ENCODE data around the gene CD34. TPM values are rescaled to one million over a fixed set of nuclear protein-coding genes. Genes with fewer than 3 reads are reported as not detected.

Gene CD34
- polyA plus RNA-seq, 1 donor from 2014 or later, result not detected

DNA sequence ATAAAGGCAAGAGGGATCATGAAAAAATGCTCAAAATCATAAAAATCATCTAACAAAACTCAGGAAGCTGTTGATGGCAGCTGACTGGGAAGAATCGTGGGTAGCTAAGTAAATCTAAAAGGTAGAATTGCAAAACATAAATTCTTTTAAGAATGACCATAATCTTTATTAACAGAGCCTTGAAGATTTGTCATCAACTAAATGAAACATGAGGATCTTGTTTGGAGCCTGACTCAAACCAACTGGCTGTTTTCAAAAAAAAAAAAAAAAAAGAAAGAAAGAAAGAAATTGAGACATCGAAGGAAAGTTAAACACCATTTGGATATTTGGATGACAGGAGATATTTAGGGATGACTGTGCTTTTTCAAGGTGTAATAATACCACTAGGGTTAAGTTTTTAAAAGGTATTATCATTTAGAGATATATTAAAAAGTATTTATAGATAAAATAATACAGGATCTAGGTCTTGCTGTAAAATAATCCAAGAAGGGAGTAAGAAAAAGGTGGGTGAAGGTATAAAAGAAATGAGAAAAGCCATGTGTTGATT, 48.6 kb downstream of the CD34 start:
- Histone ChIP-seq H3K79me2 (replicated peaks; ENCODE audit: insufficient read depth, low read length) (peaks cover 2% of the 10 kb centered on the region), H3K27ac (ENCODE audit: low read length) (no peak overlapping the region), H3K9me2 (ENCODE audit: insufficient read depth, low read length) (no peaks in the 10 kb centered on the region), H3K4me3 (ENCODE audit: low read length) (no peak overlapping the region), H3F3A (ENCODE audit: insufficient read depth, low read length, poor library complexity, severe bottlenecking) (no peaks in the 10 kb centered on the region), H3K27me3 (ENCODE audit: insufficient read depth, low read depth, low read length) (no peaks in the 10 kb centered on the region), H3K36me3 (ENCODE audit: insufficient read depth, low read length) (no peaks in the 10 kb centered on the region), H3K4me2 (ENCODE audit: low read length) (no peak overlapping the region), H3K9me3 (ENCODE audit: low read length) (no peaks in the 10 kb centered on the region), H2AFZ (ENCODE audit: low read depth, low read length) (no peak overlapping the region), H4K20me1 (ENCODE audit: insufficient read depth) (no peaks in the 10 kb centered on the region), H3K9ac (ENCODE audit: low read length) (no peak overlapping the region)
- TF ChIP-seq TAF1 (IDR thresholded peaks at IDR 0.05; ENCODE audit: low read depth) (no peak), SMC3 (conservative IDR thresholded peaks at IDR 0.05; ENCODE audit: poor library complexity) (no peak), RAD21 (conservative IDR thresholded peaks at IDR 0.05) (no peak), POLR2AphosphoS5 (IDR thresholded peaks at IDR 0.05) (no peak), EZH2 (IDR thresholded peaks at IDR 0.05; ENCODE audit: borderline replicate concordance, insufficient read depth, low read length, poor library complexity, severe bottlenecking) (no peak), MXI1 (conservative IDR thresholded peaks at IDR 0.05; ENCODE audit: poor library complexity, severe bottlenecking) (no peak), EP300 (conservative IDR thresholded peaks at IDR 0.05; ENCODE audit: poor library complexity, severe bottlenecking) (no peak)
- TF ChIP-seq, protein P1, sequence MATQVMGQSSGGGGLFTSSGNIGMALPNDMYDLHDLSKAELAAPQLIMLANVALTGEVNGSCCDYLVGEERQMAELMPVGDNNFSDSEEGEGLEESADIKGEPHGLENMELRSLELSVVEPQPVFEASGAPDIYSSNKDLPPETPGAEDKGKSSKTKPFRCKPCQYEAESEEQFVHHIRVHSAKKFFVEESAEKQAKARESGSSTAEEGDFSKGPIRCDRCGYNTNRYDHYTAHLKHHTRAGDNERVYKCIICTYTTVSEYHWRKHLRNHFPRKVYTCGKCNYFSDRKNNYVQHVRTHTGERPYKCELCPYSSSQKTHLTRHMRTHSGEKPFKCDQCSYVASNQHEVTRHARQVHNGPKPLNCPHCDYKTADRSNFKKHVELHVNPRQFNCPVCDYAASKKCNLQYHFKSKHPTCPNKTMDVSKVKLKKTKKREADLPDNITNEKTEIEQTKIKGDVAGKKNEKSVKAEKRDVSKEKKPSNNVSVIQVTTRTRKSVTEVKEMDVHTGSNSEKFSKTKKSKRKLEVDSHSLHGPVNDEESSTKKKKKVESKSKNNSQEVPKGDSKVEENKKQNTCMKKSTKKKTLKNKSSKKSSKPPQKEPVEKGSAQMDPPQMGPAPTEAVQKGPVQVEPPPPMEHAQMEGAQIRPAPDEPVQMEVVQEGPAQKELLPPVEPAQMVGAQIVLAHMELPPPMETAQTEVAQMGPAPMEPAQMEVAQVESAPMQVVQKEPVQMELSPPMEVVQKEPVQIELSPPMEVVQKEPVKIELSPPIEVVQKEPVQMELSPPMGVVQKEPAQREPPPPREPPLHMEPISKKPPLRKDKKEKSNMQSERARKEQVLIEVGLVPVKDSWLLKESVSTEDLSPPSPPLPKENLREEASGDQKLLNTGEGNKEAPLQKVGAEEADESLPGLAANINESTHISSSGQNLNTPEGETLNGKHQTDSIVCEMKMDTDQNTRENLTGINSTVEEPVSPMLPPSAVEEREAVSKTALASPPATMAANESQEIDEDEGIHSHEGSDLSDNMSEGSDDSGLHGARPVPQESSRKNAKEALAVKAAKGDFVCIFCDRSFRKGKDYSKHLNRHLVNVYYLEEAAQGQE (IDR thresholded peaks at IDR 0.05; ENCODE audit: borderline replicate concordance), result no peak
- TF ChIP-seq, protein P2, sequence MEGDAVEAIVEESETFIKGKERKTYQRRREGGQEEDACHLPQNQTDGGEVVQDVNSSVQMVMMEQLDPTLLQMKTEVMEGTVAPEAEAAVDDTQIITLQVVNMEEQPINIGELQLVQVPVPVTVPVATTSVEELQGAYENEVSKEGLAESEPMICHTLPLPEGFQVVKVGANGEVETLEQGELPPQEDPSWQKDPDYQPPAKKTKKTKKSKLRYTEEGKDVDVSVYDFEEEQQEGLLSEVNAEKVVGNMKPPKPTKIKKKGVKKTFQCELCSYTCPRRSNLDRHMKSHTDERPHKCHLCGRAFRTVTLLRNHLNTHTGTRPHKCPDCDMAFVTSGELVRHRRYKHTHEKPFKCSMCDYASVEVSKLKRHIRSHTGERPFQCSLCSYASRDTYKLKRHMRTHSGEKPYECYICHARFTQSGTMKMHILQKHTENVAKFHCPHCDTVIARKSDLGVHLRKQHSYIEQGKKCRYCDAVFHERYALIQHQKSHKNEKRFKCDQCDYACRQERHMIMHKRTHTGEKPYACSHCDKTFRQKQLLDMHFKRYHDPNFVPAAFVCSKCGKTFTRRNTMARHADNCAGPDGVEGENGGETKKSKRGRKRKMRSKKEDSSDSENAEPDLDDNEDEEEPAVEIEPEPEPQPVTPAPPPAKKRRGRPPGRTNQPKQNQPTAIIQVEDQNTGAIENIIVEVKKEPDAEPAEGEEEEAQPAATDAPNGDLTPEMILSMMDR (IDR thresholded peaks at IDR 0.05; ENCODE audit: poor library complexity, severe bottlenecking), result no peak

DNA sequence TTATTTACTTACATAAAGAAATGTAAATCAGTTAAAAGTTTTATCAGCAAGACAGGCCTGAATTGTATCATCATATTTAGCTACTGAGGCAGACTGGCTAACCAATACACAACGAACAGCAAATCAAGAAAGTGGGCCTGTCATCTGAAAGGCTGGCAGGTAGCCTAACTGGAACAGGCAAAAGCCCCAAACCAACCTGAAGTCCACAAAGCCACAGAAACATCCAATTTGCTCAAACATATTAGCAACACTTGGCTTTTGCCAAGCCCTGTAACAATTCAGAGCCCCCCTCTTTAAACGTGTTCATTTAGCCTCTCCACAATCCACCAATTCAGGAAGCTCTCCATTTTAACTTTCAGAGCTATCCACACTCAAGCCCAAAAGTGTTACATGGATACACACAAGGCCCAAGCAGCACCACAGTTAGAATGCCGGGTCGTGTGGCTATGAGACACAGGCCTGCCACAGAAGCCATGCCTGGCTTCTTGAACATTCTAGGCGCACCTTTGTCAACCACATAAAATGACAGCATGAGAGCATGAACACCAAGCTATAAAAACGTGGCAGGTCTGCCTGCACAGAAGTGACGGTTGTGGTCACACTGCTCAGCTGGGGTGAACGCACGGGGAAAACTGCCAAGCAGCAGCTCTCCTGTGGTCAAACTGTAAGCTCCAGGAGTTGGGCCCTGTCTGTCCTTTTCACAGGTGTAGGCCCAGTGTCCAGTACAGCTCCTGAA, 49.3 kb downstream of the CD34 start:
- H3F3A ChIP-seq (ENCODE audit: insufficient read depth, low read length, poor library complexity, severe bottlenecking), result no peaks in the 10 kb centered on the region
- no peaks in the 10 kb centered on the region for H3K27me3 ChIP-seq (ENCODE audit: insufficient read depth, low read depth, low read length)
- TF ChIP-seq EZH2 (IDR thresholded peaks at IDR 0.05; ENCODE audit: borderline replicate concordance, insufficient read depth, low read length, poor library complexity, severe bottlenecking), result no peak
- TF ChIP-seq POLR2AphosphoS5 (IDR thresholded peaks at IDR 0.05), result no peak
- no peak for TF ChIP-seq EP300 (conservative IDR thresholded peaks at IDR 0.05; ENCODE audit: poor library complexity, severe bottlenecking)
- TF ChIP-seq, protein P2 (IDR thresholded peaks at IDR 0.05; ENCODE audit: poor library complexity, severe bottlenecking), result no peak
- no peak for TF ChIP-seq RAD21 (conservative IDR thresholded peaks at IDR 0.05)
- TF ChIP-seq MXI1 (conservative IDR thresholded peaks at IDR 0.05; ENCODE audit: poor library complexity, severe bottlenecking), result no peak
- TF ChIP-seq SMC3 (conservative IDR thresholded peaks at IDR 0.05; ENCODE audit: poor library complexity), result no peak
- TF ChIP-seq, protein P1 (IDR thresholded peaks at IDR 0.05; ENCODE audit: borderline replicate concordance), result no peak
- TF ChIP-seq TAF1 (IDR thresholded peaks at IDR 0.05; ENCODE audit: low read depth), result no peak
- H3K9me2 ChIP-seq (ENCODE audit: insufficient read depth, low read length), result no peaks in the 10 kb centered on the region
- no peaks in the 10 kb centered on the region for H3K9me3 ChIP-seq (ENCODE audit: low read length)
- H3K4me3 ChIP-seq (ENCODE audit: low read length), result no peak overlapping the region
- no peaks in the 10 kb centered on the region for H4K20me1 ChIP-seq (ENCODE audit: insufficient read depth)
- H3K79me2 ChIP-seq (replicated peaks; ENCODE audit: insufficient read depth, low read length), result peaks cover 2% of the 10 kb centered on the region
- H3K9ac ChIP-seq (ENCODE audit: low read length), result no peak overlapping the region
- H3K4me2 ChIP-seq (ENCODE audit: low read length), result no peak overlapping the region
- H2AFZ ChIP-seq (ENCODE audit: low read depth, low read length), result no peak overlapping the region
- no peak overlapping the region for H3K27ac ChIP-seq (ENCODE audit: low read length)
- no peaks in the 10 kb centered on the region for H3K36me3 ChIP-seq (ENCODE audit: insufficient read depth, low read length)

Measured in neural cell (in vitro differentiated cells).